ENCODE data around the gene BBS9.

DNA sequence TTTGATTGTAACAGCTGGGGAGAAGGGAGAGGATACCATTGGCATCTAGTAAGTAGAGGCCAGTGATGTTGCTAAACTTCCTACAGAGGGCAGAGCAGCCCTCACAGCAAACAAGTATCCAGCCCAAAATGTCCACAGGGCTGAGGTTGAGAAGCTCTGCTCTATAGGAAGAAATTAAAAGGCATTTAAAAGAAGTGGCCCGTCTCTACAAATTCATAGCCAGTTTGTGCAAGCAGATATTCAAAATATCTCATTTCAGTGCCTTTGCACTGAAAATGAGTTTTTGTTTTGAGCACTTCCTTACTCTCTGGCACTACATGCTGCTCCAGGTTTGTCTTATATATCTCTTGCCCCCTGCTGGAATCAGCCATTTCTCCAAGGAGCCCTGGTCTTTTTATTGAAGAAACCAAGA is 330.0 kb downstream of the BBS9 start:
- TF ChIP-seq POLR2AphosphoS5 (IDR thresholded peaks at IDR 0.05; ENCODE audit: low read depth, low read length) (no peak), TAF1 (IDR thresholded peaks at IDR 0.05; ENCODE audit: borderline replicate concordance, insufficient read depth, low read length) (no peak)
- TF ChIP-seq, protein P1, sequence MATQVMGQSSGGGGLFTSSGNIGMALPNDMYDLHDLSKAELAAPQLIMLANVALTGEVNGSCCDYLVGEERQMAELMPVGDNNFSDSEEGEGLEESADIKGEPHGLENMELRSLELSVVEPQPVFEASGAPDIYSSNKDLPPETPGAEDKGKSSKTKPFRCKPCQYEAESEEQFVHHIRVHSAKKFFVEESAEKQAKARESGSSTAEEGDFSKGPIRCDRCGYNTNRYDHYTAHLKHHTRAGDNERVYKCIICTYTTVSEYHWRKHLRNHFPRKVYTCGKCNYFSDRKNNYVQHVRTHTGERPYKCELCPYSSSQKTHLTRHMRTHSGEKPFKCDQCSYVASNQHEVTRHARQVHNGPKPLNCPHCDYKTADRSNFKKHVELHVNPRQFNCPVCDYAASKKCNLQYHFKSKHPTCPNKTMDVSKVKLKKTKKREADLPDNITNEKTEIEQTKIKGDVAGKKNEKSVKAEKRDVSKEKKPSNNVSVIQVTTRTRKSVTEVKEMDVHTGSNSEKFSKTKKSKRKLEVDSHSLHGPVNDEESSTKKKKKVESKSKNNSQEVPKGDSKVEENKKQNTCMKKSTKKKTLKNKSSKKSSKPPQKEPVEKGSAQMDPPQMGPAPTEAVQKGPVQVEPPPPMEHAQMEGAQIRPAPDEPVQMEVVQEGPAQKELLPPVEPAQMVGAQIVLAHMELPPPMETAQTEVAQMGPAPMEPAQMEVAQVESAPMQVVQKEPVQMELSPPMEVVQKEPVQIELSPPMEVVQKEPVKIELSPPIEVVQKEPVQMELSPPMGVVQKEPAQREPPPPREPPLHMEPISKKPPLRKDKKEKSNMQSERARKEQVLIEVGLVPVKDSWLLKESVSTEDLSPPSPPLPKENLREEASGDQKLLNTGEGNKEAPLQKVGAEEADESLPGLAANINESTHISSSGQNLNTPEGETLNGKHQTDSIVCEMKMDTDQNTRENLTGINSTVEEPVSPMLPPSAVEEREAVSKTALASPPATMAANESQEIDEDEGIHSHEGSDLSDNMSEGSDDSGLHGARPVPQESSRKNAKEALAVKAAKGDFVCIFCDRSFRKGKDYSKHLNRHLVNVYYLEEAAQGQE (IDR thresholded peaks at IDR 0.05; ENCODE audit: insufficient read depth in 1 of 2, low read depth in 2 of 2, low read length in 2 of 2): no peak
